Measurements from ENCODE around the gene EIF5B.

DNA sequence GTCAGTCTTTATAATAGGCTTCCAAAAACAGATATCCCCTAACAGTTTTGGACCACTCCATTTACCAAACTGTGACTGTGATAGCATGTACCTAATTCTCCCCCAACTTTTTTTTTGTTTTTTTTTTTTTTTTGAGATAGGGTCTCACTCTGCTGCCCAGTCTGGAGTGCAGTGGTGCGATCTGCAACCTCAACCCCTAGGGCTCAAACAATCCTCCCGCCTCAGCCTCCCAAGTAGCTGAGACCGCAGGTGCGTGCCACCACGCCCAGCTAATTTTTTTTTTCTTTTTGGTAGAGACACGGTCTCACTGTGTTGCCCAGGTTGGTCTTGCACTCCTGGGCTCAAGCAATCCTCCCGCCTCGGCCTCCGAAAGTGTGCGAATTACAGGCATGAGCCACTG, 99.7 kb downstream of the EIF5B start:
- TF ChIP-seq, protein P1, sequence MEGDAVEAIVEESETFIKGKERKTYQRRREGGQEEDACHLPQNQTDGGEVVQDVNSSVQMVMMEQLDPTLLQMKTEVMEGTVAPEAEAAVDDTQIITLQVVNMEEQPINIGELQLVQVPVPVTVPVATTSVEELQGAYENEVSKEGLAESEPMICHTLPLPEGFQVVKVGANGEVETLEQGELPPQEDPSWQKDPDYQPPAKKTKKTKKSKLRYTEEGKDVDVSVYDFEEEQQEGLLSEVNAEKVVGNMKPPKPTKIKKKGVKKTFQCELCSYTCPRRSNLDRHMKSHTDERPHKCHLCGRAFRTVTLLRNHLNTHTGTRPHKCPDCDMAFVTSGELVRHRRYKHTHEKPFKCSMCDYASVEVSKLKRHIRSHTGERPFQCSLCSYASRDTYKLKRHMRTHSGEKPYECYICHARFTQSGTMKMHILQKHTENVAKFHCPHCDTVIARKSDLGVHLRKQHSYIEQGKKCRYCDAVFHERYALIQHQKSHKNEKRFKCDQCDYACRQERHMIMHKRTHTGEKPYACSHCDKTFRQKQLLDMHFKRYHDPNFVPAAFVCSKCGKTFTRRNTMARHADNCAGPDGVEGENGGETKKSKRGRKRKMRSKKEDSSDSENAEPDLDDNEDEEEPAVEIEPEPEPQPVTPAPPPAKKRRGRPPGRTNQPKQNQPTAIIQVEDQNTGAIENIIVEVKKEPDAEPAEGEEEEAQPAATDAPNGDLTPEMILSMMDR (IDR thresholded peaks at IDR 0.05), result no peak
- TF ChIP-seq POLR2A (IDR thresholded peaks at IDR 0.05), result no peak

Data from sigmoid colon (tissue), 3 donors.